Endodermal cell (in vitro differentiated cells): ENCODE results near the gene F7. TPM values are rescaled to one million over a fixed set of nuclear protein-coding genes. Genes with fewer than 3 reads are reported as not detected.
"Not testable (repeated sequence)": the region's sequence is repeated elsewhere in the genome, so short reads cannot be mapped to it uniquely, and the experiment has no call there.

Source experiments
- DNase-seq: peaks from one replicate; pipeline ENCODE4 v3.0.0-alpha.2; 2017
- H3K27ac ChIP-seq: 2 replicates; pipeline ENCODE4 v1.5.1; 2013; ENCODE audit warnings: mild to moderate bottlenecking, low read depth, low read length, moderate library complexity
- H3K27me3 ChIP-seq: 2 replicates; pipeline ENCODE4 v1.6.1; 2013; ENCODE audit warnings: mild to moderate bottlenecking, low read length, moderate library complexity; ENCODE audit not compliant: insufficient read depth, control insufficient read depth, poor library complexity, severe bottlenecking
- H3K36me3 ChIP-seq: 2 replicates; pipeline ENCODE4 v1.7.0; 2013; ENCODE audit warnings: mild to moderate bottlenecking, low read length, moderate library complexity; ENCODE audit not compliant: control insufficient read depth, insufficient read depth
- H3K4me1 ChIP-seq: one replicate; pipeline ENCODE4 v1.7.0; 2013; ENCODE audit warnings: low read length; ENCODE audit not compliant: control insufficient read depth, insufficient read depth
- H3K4me3 ChIP-seq: 2 replicates; pipeline ENCODE4 v1.5.1; 2013; ENCODE audit warnings: mild to moderate bottlenecking, low read length, moderate library complexity
- H3K9ac ChIP-seq: 2 replicates; pipeline ENCODE4 v1.6.1; 2013; ENCODE audit warnings: mild to moderate bottlenecking, low read length, moderate library complexity; ENCODE audit not compliant: poor library complexity, severe bottlenecking; ENCODE audit errors: extremely low read depth
- H3K9me3 ChIP-seq: 2 replicates; pipeline ENCODE4 v1.6.1; 2013; ENCODE audit warnings: mild to moderate bottlenecking, low read length, moderate library complexity; ENCODE audit not compliant: control insufficient read depth
- H3K27ac Mint-ChIP-seq: 2 replicates; pipeline ENCODE4 v1.8.0; 2020; ENCODE audit warnings: mixed read lengths
- H3K27me3 Mint-ChIP-seq: 2 replicates; pipeline ENCODE4 v1.8.0; 2021; ENCODE audit warnings: mild to moderate bottlenecking, mixed read lengths; ENCODE audit not compliant: insufficient read depth
- H3K36me3 Mint-ChIP-seq: 2 replicates; pipeline ENCODE4 v1.8.0; 2020; ENCODE audit warnings: low read depth, mixed read lengths
- H3K4me1 Mint-ChIP-seq: 2 replicates; pipeline ENCODE4 v1.8.0; 2020; ENCODE audit warnings: mixed read lengths
- H3K4me3 Mint-ChIP-seq: 2 replicates; pipeline ENCODE4 v1.8.0; 2020; ENCODE audit warnings: mild to moderate bottlenecking, moderate library complexity, mixed read lengths
- H3K9me3 Mint-ChIP-seq: 2 replicates; pipeline ENCODE4 v1.8.0; 2020; ENCODE audit warnings: mild to moderate bottlenecking, mixed read lengths
- CTCF ChIP-seq: fragments of 200-600 bp; sonication (generic); conservative IDR thresholded peaks from 2 replicates; pipeline ENCODE4 v1.5.0; 2021; ENCODE audit warnings: antibody characterized with exemption, mild to moderate bottlenecking
- WGBS, 2 experiments: methylation state at CpG; one replicate each; pipeline versions ENCODE4 v1.1.5 to v1.1.7; 2013; ENCODE audit warnings: missing lambda C conversion rate in 2 of 2, mixed read lengths in 1 of 2; ENCODE audit not compliant: insufficient coverage in 1 of 2, insufficient read length in 1 of 2; 5-methylcytosine and 5-hydroxymethylcytosine counted together
- total RNA-seq, 2 donors: library from RNA; stranded (reverse); fragmentation: NEBNext Ultra II Directional in 1 of 2; extraction: Animal tissue kit (Norgen Biotek cat#: 25700) in 1 of 2; gene quantifications; 2 replicates in 1 of 2; 3 replicates in 1 of 2; pipeline ENCODE4 v1.2.1, GENCODE V29; 2021

The F7 gene
- total RNA-seq, 2 donors from 2014 or later = 4.7 to 6.4 TPM

- no peaks in the 10 kb centered on the region for H3K9me3 Mint-ChIP-seq
- WGBS, 2 experiments = 94 to 97% methylated on average over 14 to 20 of the region's 20 CpGs
- no peaks in the 10 kb centered on the region for H3K27me3 Mint-ChIP-seq
- no peak for DNase-seq
- peaks cover 28% of the 10 kb centered on the region for H3K36me3 Mint-ChIP-seq
- no peak overlapping the region for H3K4me3 Mint-ChIP-seq
- H3K4me1 ChIP-seq = no peaks in the 10 kb centered on the region
- H3K9ac ChIP-seq = no peak overlapping the region
- H3K27ac Mint-ChIP-seq = no peak overlapping the region
- H3K4me3 ChIP-seq = no peak overlapping the region
- no peak overlapping the region for H3K27ac ChIP-seq
- H3K9me3 ChIP-seq = no peaks in the 10 kb centered on the region
- H3K4me1 Mint-ChIP-seq = no peaks in the 10 kb centered on the region
- no peaks in the 10 kb centered on the region for H3K27me3 ChIP-seq
- no peaks in the 10 kb centered on the region for H3K36me3 ChIP-seq
- no peak for TF ChIP-seq CTCF
Observed at GRCh38 chr13:113077566-113077952, 28.0 kb upstream of the F7 start.

- Mint-ChIP-seq H3K27ac (no peak overlapping the region), H3K4me3 (no peak overlapping the region), H3K4me1 (no peaks in the 10 kb centered on the region), H3K9me3 (no peaks in the 10 kb centered on the region), H3K27me3 (no peaks in the 10 kb centered on the region), H3K36me3 (peaks cover 28% of the 10 kb centered on the region)
- Histone ChIP-seq H3K4me3 (no peak overlapping the region), H3K9me3 (no peaks in the 10 kb centered on the region), H3K9ac (no peak overlapping the region), H3K27ac (no peak overlapping the region), H3K4me1 (no peaks in the 10 kb centered on the region), H3K36me3 (no peaks in the 10 kb centered on the region), H3K27me3 (no peaks in the 10 kb centered on the region)
- no peak for DNase-seq
- whole genome bisulfite sequencing, 2 experiments = 93 to 96% methylated on average over 19 to 42 of the region's 42 CpGs
- no peak for TF ChIP-seq CTCF
Observed at GRCh38 chr13:113077953-113078901, 27.4 kb upstream of the F7 start.

- H3K27ac ChIP-seq = no peak overlapping the region
- no peak for DNase-seq
- Mint-ChIP-seq H3K36me3 (peaks cover 25% of the 10 kb centered on the region), H3K4me1 (no peaks in the 10 kb centered on the region), H3K9me3 (no peaks in the 10 kb centered on the region), H3K27me3 (no peaks in the 10 kb centered on the region), H3K27ac (no peak overlapping the region), H3K4me3 (no peak overlapping the region)
- no peaks in the 10 kb centered on the region for H3K36me3 ChIP-seq
- H3K9me3 ChIP-seq = no peaks in the 10 kb centered on the region
- TF ChIP-seq CTCF = no peak
- H3K4me1 ChIP-seq = no peaks in the 10 kb centered on the region
- H3K27me3 ChIP-seq = no peaks in the 10 kb centered on the region
- no peak overlapping the region for H3K9ac ChIP-seq
- WGBS, 2 experiments = 90% methylated on average over 17 to 27 of the region's 27 CpGs
- no peak overlapping the region for H3K4me3 ChIP-seq
Observed at GRCh38 chr13:113078902-113079780, 26.4 kb upstream of the F7 start.

GRCh38 chr13:113079781-113080080 lies 25.9 kb upstream of the F7 start:
- H3K27me3 Mint-ChIP-seq, H3K9me3 ChIP-seq, H3K9me3 Mint-ChIP-seq, H3K4me1 ChIP-seq, H3K36me3 ChIP-seq, H3K4me1 Mint-ChIP-seq, H3K27ac ChIP-seq, H3K4me3 Mint-ChIP-seq, H3K27me3 ChIP-seq, H3K4me3 ChIP-seq, H3K9ac ChIP-seq, H3K27ac Mint-ChIP-seq, DNase-seq: not testable (repeated sequence)
- WGBS, 2 experiments = 67 to 78% methylated on average over 3 to 6 of the region's 9 CpGs
- H3K36me3 Mint-ChIP-seq = peaks cover 22% of the 10 kb centered on the region
